Trophoblast cell (in vitro differentiated cells and primary cell): ENCODE data around the gene TARS3.

Experiments used
- DNase-seq, 2 donors: peaks; one replicate each; pipeline ENCODE4 v3.0.0-alpha.2; 2016
- H2AFZ ChIP-seq: 2 replicates; pipeline ENCODE4 v1.6.1; 2013; ENCODE audit warnings: low read length, moderate library complexity, mild to moderate bottlenecking; ENCODE audit not compliant: insufficient read depth, poor library complexity
- H2AK5ac ChIP-seq: 2 replicates; pipeline ENCODE4 v1.6.1; 2013; ENCODE audit warnings: mild to moderate bottlenecking, low read length
- H2BK120ac ChIP-seq: 2 replicates; pipeline ENCODE4 v1.6.1; 2013; ENCODE audit warnings: low read length, mild to moderate bottlenecking, moderate library complexity; ENCODE audit not compliant: insufficient read depth, poor library complexity
- H2BK12ac ChIP-seq: 2 replicates; pipeline ENCODE4 v1.6.1; 2013; ENCODE audit warnings: mild to moderate bottlenecking, low read length, moderate library complexity
- H2BK5ac ChIP-seq: 2 replicates; pipeline ENCODE4 v1.6.1; 2013; ENCODE audit warnings: low read length, low read depth, moderate library complexity, mild to moderate bottlenecking; ENCODE audit not compliant: poor library complexity
- H3K14ac ChIP-seq: 2 replicates; pipeline ENCODE4 v1.6.1; 2013; ENCODE audit warnings: mild to moderate bottlenecking, low read length
- H3K18ac ChIP-seq: 2 replicates; pipeline ENCODE4 v1.6.1; 2013; ENCODE audit warnings: mild to moderate bottlenecking, low read length
- H3K23ac ChIP-seq: 2 replicates; pipeline ENCODE4 v1.6.1; 2013; ENCODE audit warnings: low read length
- H3K27ac ChIP-seq: 2 replicates; pipeline ENCODE4 v1.5.1; 2013; ENCODE audit warnings: low read depth, mild to moderate bottlenecking, inconsistent platforms, low read length, moderate library complexity
- H3K27me3 ChIP-seq: 2 replicates; pipeline ENCODE4 v1.6.1; 2013; ENCODE audit warnings: inconsistent platforms, mild to moderate bottlenecking, low read length, moderate library complexity; ENCODE audit not compliant: insufficient read depth
- H3K36me3 ChIP-seq, 2 experiments: 1 replicate in 1 of 2; 2 replicates in 1 of 2; pipeline ENCODE4 v1.6.1; 2013; ENCODE audit warnings: low read length in 2 of 2, mild to moderate bottlenecking in 2 of 2, moderate library complexity in 1 of 2; ENCODE audit not compliant: insufficient read depth in 2 of 2, control insufficient read depth in 1 of 2
- H3K4ac ChIP-seq: 2 replicates; pipeline ENCODE4 v1.6.1; 2013; ENCODE audit warnings: low read depth, mild to moderate bottlenecking, low read length, moderate library complexity
- H3K4me1 ChIP-seq, 2 experiments: 1 replicate in 1 of 2; 2 replicates in 1 of 2; pipeline ENCODE4 v1.6.1; 2013; ENCODE audit warnings: low read length in 2 of 2, mild to moderate bottlenecking in 2 of 2, moderate library complexity in 1 of 2; ENCODE audit not compliant: insufficient read depth in 2 of 2, control insufficient read depth in 1 of 2
- H3K4me2 ChIP-seq: 2 replicates; pipeline ENCODE4 v1.6.1; 2013; ENCODE audit warnings: inconsistent platforms, mild to moderate bottlenecking, low read length, moderate library complexity
- H3K4me3 ChIP-seq: 2 replicates; pipeline ENCODE4 v1.5.1; 2013; ENCODE audit warnings: mild to moderate bottlenecking, low read depth, low read length, inconsistent platforms
- H3K79me1 ChIP-seq: one replicate; pipeline ENCODE4 v1.6.1; 2013; ENCODE audit warnings: low read length
- H3K79me2 ChIP-seq: 2 replicates; pipeline ENCODE4 v1.6.1; 2013; ENCODE audit warnings: low read length, mild to moderate bottlenecking; ENCODE audit not compliant: control insufficient read depth, insufficient read depth, poor library complexity
- H3K9ac ChIP-seq: 2 replicates; pipeline ENCODE4 v1.6.1; 2013; ENCODE audit warnings: mild to moderate bottlenecking, low read length
- H3K9me3 ChIP-seq: 2 replicates; pipeline ENCODE4 v1.6.1; 2013; ENCODE audit warnings: low read depth, mild to moderate bottlenecking, control low read depth, inconsistent platforms, low read length; ENCODE audit not compliant: insufficient read depth
- H4K12ac ChIP-seq: 2 replicates; pipeline ENCODE4 v1.6.1; 2013; ENCODE audit warnings: low read depth, mild to moderate bottlenecking, low read length, moderate library complexity
- H4K8ac ChIP-seq: 2 replicates; pipeline ENCODE4 v1.6.1; 2013; ENCODE audit warnings: low read depth, mild to moderate bottlenecking, low read length, moderate library complexity
- H4K91ac ChIP-seq: one replicate; pipeline ENCODE4 v1.6.1; 2013; ENCODE audit warnings: low read depth, mild to moderate bottlenecking, low read length, moderate library complexity
- WGBS: extraction: QIAGEN DNeasy Blood & Tissue Kit; methylation state at CpG from one replicate; pipeline ENCODE4 v1.1.7; 2013; ENCODE audit warnings: missing lambda C conversion rate; ENCODE audit not compliant: insufficient read length, insufficient coverage; ENCODE audit errors: extremely low coverage; 5-methylcytosine and 5-hydroxymethylcytosine counted together

Gene TARS3

DNA sequence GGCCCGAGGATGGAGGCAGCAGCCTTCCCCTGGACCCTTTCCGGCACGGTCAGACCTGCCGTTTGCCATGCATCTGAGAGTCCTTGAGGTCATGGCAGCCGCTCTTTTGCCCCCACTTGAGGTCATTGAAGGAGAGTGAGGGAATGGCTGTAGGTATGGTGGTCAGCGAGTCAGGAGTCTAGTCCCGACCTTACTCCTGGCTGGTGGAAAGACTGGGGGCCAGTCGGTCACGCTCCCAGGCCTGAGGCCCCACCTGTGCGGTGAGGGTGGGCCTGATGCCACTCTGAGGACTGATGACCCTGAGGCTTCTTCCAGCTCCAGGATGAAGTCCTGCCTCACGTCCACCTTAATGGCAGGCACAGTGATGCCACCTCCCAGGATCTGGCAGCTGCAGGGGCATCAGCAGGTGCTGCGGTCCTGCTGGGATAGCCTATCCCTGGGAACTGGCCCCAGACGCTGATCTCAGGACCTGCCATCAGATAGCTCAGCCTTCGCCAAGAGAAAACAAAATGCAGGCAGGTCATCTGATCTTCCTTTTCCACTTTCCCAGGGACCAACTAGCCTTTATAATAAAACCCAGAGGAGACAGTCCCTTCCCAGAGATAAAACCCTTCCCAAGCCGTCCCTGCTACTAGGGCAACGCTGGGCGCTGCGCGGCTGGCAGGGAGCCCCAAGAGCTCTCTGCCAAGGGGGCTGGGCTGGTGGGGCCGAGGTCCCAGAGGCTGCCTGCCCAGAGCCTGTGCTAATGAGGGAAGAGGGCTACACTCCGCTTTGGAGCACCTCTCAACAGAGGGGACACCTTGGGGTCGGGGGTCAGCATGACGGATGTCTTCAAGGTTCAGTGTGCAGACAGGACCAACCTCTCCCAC, 114.3 kb downstream of the TARS3 start:
- no peaks in the 10 kb centered on the region for H3K36me3 ChIP-seq
- H4K91ac ChIP-seq = no peak overlapping the region
- no peak overlapping the region for H3K4me2 ChIP-seq
- no peaks in the 10 kb centered on the region for H3K27me3 ChIP-seq
- H2BK5ac ChIP-seq = no peak overlapping the region
- no peak overlapping the region for H3K14ac ChIP-seq
- peaks cover 2% of the 10 kb centered on the region for H3K9me3 ChIP-seq
- no CpG with 5 or more reads among the region's 23 CpGs for WGBS
- no peak overlapping the region for H3K4ac ChIP-seq
- H2AFZ ChIP-seq = no peak overlapping the region
- H2BK120ac ChIP-seq = no peak overlapping the region
- H3K27ac ChIP-seq = no peak overlapping the region
- H2AK5ac ChIP-seq = no peak overlapping the region
- no peak overlapping the region for H4K8ac ChIP-seq
- no peaks in the 10 kb centered on the region for H3K79me1 ChIP-seq
- no peak overlapping the region for H3K23ac ChIP-seq
- H3K4me1 ChIP-seq = no peaks in the 10 kb centered on the region
- no peak overlapping the region for H3K18ac ChIP-seq
- no peak for DNase-seq
- H2BK12ac ChIP-seq = no peak overlapping the region
- no peak overlapping the region for H3K4me3 ChIP-seq
- no peak overlapping the region for H4K12ac ChIP-seq
- no peak overlapping the region for H3K9ac ChIP-seq
- H3K79me2 ChIP-seq = no peaks in the 10 kb centered on the region

DNA sequence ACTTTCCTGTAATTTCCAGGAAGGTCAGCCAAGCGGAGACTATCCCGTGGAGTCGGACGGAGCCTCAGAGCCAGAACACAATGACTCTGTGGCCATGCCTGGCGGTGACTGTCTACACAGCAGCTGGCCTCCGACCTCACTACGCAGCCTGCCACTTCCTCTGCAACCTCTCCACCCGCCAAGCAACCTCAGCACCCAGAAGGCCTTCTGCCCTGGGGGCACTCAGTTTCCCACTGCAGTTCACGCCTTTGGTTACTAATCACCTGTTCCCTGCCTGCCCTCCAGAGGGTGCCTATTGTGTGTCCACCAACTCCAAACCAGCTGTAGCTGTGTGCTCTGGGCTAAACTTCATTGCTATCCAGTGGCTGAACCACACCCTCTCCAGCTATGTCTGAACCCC, 116.1 kb downstream of the TARS3 start:
- Histone ChIP-seq H3K14ac (no peak overlapping the region), H3K4ac (no peak overlapping the region), H2AFZ (no peak overlapping the region), H4K12ac (no peak overlapping the region), H3K4me1 (no peaks in the 10 kb centered on the region), H3K23ac (no peak overlapping the region), H3K27me3 (no peaks in the 10 kb centered on the region), H3K4me3 (peak overlapping the region; percentile 54), H3K79me1 (no peaks in the 10 kb centered on the region), H2BK120ac (no peak overlapping the region), H2AK5ac (no peak overlapping the region), H2BK5ac (no peak overlapping the region), H4K91ac (no peak overlapping the region), H3K4me2 (no peak overlapping the region), H4K8ac (no peak overlapping the region), H3K36me3 (no peaks in the 10 kb centered on the region), H3K27ac (no peak overlapping the region), H2BK12ac (no peak overlapping the region), H3K79me2 (no peaks in the 10 kb centered on the region), H3K9me3 (peaks cover 4% of the 10 kb centered on the region), H3K9ac (no peak overlapping the region), H3K18ac (no peak overlapping the region)
- DNase-seq = no peak
- no CpG with 5 or more reads among the region's 9 CpGs for WGBS

DNA sequence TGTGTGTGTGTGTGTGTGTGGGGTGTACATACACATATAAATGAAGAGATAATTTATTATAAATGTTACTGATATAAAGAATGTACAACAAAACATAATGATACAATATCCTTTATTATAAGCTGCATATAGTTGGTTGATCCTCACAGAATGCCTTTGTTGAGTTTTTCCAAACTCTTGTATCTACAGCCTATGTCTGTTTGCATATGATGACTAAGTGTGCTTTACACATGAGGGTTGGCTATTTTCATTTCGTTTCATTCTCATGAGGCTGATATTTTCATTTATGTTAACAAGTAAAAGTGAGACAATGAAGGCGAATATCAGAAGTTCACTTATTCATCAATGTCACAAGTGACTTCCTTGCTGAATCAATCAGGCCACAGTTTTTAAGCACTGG, 117.2 kb downstream of the TARS3 start:
- WGBS = no CpG with 5 or more reads among the region's 2 CpGs
- Histone ChIP-seq H2BK120ac (no peak overlapping the region), H3K27ac (no peak overlapping the region), H2BK12ac (no peak overlapping the region), H3K23ac (no peak overlapping the region), H3K4me3 (no peak overlapping the region), H3K79me2 (no peaks in the 10 kb centered on the region), H3K4ac (no peak overlapping the region), H3K4me1 (no peaks in the 10 kb centered on the region), H3K9me3 (peaks cover 6% of the 10 kb centered on the region), H3K9ac (no peak overlapping the region), H4K91ac (no peak overlapping the region), H3K79me1 (no peaks in the 10 kb centered on the region), H2BK5ac (no peak overlapping the region), H2AK5ac (no peak overlapping the region), H4K8ac (no peak overlapping the region), H3K36me3 (no peaks in the 10 kb centered on the region), H3K18ac (no peak overlapping the region), H4K12ac (no peak overlapping the region), H2AFZ (no peak overlapping the region), H3K27me3 (no peaks in the 10 kb centered on the region), H3K4me2 (no peak overlapping the region), H3K14ac (no peak overlapping the region)
- DNase-seq = no peak

DNA sequence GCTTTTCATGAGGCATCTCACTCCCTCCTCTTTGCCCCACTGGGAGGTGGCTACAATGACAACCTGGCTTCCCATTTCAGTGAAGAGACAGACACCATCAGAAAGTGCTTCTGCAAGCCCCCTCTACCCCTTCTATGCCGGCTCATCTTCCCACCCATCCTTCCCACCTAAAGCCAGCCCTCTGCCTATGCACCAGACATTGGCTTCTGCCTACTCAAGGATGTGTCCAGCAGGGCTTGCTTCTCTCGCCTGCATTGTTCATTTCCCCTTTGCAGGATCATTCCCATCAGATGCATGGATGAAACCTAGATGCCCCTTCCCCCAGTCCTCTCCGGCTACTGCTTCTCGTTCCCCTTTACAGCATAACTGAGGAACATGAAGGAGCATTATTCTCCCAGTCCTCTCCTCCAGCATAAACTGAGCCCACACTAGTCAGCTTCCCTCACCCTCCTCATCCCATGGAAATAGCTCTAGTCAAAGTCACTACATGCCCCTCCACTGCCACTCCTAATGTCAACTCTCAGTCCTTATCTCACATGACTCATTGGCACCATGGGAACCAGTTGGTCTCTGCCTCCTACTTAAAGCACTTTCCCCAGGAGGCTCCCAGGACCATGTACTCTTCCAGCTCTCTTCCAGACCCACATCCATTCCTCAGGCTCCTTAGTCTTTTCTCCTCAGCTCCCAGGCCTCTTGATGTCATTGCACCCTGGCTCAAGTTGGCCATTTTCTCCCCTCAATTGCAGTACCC, 120.0 kb downstream of the TARS3 start:
- Histone ChIP-seq H3K4me1 (no peaks in the 10 kb centered on the region), H4K91ac (no peak overlapping the region), H3K18ac (no peak overlapping the region), H3K36me3 (no peaks in the 10 kb centered on the region), H2AFZ (no peak overlapping the region), H4K8ac (no peak overlapping the region), H3K4me2 (no peak overlapping the region), H3K9ac (no peak overlapping the region), H3K27me3 (no peaks in the 10 kb centered on the region), H2AK5ac (no peak overlapping the region), H3K79me2 (no peaks in the 10 kb centered on the region), H3K4me3 (no peak overlapping the region), H3K79me1 (no peaks in the 10 kb centered on the region), H2BK12ac (no peak overlapping the region), H4K12ac (no peak overlapping the region), H3K9me3 (peaks cover 6% of the 10 kb centered on the region), H3K27ac (no peak overlapping the region), H2BK5ac (no peak overlapping the region), H3K14ac (no peak overlapping the region), H3K4ac (no peak overlapping the region), H2BK120ac (no peak overlapping the region), H3K23ac (no peak overlapping the region)
- WGBS = no CpG with 5 or more reads among the region's 4 CpGs
- no peak for DNase-seq
